A673 (cell line): ENCODE data around the gene FBN3. TPM values are rescaled to one million over a fixed set of nuclear protein-coding genes. Genes with fewer than 3 reads are reported as not detected.

ENCODE experiments used
- BruUV-seq: library from RNA; stranded (reverse); fragments of 400-500 nt; replicated peaks from 2 replicates; lab custom pipeline; 2021; lab: Mats Ljungman, UMichigan
- CTCF ChIA-PET: fragments of 300-600 bp; sonication (Branson Sonifier 250); formaldehyde crosslinking; loops from one replicate; lab custom pipeline; 2022; ENCODE audit warnings: antibody characterized with exemption; lab: Charles Lee
- POLR2A ChIA-PET: fragments of 300-600 bp; sonication (Branson Sonifier 250); formaldehyde crosslinking; loops from one replicate; lab custom pipeline; 2022; ENCODE audit warnings: antibody characterized with exemption; ENCODE audit not compliant: low non-redundant PET; lab: Charles Lee
- DNase-seq: peaks from one replicate; pipeline ENCODE4 v3.0.0-alpha.2; 2015; ENCODE audit warnings: low spot score
- H3K27ac ChIP-seq: fragments of 200-600 bp; sonication (generic); 2 replicates; pipeline ENCODE4 v1.5.1; 2016; ENCODE audit warnings: mixed run types, low read depth, mild to moderate bottlenecking, mixed read lengths, antibody characterized with exemption, low read length; ENCODE audit not compliant: poor library complexity, severe bottlenecking
- H3K27me3 ChIP-seq: fragments of 200-600 bp; sonication (generic); replicated peaks from 2 replicates; pipeline ENCODE4 v1.6.1; 2017; ENCODE audit warnings: mixed run types, low read depth, mild to moderate bottlenecking, mixed read lengths, antibody characterized with exemption, low read length; ENCODE audit not compliant: insufficient read depth, poor library complexity
- H3K36me3 ChIP-seq: fragments of 200-600 bp; sonication (generic); 2 replicates; pipeline ENCODE4 v1.6.1; 2016; ENCODE audit warnings: mixed run types, mild to moderate bottlenecking, mixed read lengths, antibody characterized with exemption, low read length; ENCODE audit not compliant: insufficient read depth, poor library complexity, severe bottlenecking
- H3K4me1 ChIP-seq: fragments of 200-600 bp; sonication (generic); 2 replicates; pipeline ENCODE4 v1.6.1; 2017; ENCODE audit warnings: mixed run types, mild to moderate bottlenecking, mixed read lengths, antibody characterized with exemption, low read length; ENCODE audit not compliant: insufficient read depth, poor library complexity, severe bottlenecking
- H3K4me3 ChIP-seq: fragments of 200-600 bp; sonication (generic); 2 replicates; pipeline ENCODE4 v1.5.1; 2016; ENCODE audit warnings: low read depth, mixed run types, mild to moderate bottlenecking, mixed read lengths, low read length; ENCODE audit not compliant: poor library complexity, severe bottlenecking
- H3K9me3 ChIP-seq: fragments of 200-600 bp; sonication (generic); 2 replicates; pipeline ENCODE4 v1.6.1; 2016; ENCODE audit warnings: mixed run types, low read depth, mild to moderate bottlenecking, mixed read lengths, antibody characterized with exemption, low read length; ENCODE audit not compliant: poor library complexity, severe bottlenecking
- EZH2 ChIP-seq: fragments of 200-600 bp; sonication (generic); IDR thresholded peaks from 2 replicates; pipeline ENCODE4 v1.6.1; 2017; ENCODE audit warnings: borderline replicate concordance, low read depth, mild to moderate bottlenecking, mixed read lengths, antibody characterized with exemption, low read length; ENCODE audit not compliant: poor library complexity, severe bottlenecking
- intact Hi-C: fragments of 100-400 bp; cut with micrococcal nuclease; formaldehyde crosslinking; loops from one replicate; pipeline ENCODE4 v1.10.0; 2022; ENCODE audit not compliant: unreplicated experiment
- total RNA-seq: library from RNA; stranded (reverse); gene quantifications from 2 replicates; pipeline ENCODE4 v1.2.3, GENCODE V29; 2021
- TF ChIP-seq, protein P1 (sequence below): fragments of 300-800, 200-600 bp; sonication (generic); conservative IDR thresholded peaks from 2 replicates; pipeline ENCODE4 v1.5.1; 2017; ENCODE audit warnings: low read depth, mild to moderate bottlenecking, antibody characterized with exemption, low read length, moderate library complexity, mixed read lengths

The FBN3 gene
- total RNA-seq, 1 experiment from 2014 or later, result 0.06 TPM

GRCh38 chr19:8017808-8018207 is 131.6 kb downstream of the FBN3 start:
- CTCF ChIA-PET, result interaction anchor here (1.1 kb wide), 1 partner anchor 16 kb away, joined by 3 read pairs; no protein-coding TSS in a partner anchor
- Histone ChIP-seq H3K4me1 (no peaks in the 10 kb centered on the region), H3K36me3 (no peaks in the 10 kb centered on the region), H3K27me3 (no peaks in the 10 kb centered on the region), H3K9me3 (no peaks in the 10 kb centered on the region), H3K4me3 (no peak overlapping the region), H3K27ac (no peak overlapping the region)
- no TSS peak for BruUV-seq
- POLR2A ChIA-PET, result no interaction called here
- DNase-seq, result peak; percentile 39
- no peak for TF ChIP-seq EZH2
- TF ChIP-seq, protein P1, sequence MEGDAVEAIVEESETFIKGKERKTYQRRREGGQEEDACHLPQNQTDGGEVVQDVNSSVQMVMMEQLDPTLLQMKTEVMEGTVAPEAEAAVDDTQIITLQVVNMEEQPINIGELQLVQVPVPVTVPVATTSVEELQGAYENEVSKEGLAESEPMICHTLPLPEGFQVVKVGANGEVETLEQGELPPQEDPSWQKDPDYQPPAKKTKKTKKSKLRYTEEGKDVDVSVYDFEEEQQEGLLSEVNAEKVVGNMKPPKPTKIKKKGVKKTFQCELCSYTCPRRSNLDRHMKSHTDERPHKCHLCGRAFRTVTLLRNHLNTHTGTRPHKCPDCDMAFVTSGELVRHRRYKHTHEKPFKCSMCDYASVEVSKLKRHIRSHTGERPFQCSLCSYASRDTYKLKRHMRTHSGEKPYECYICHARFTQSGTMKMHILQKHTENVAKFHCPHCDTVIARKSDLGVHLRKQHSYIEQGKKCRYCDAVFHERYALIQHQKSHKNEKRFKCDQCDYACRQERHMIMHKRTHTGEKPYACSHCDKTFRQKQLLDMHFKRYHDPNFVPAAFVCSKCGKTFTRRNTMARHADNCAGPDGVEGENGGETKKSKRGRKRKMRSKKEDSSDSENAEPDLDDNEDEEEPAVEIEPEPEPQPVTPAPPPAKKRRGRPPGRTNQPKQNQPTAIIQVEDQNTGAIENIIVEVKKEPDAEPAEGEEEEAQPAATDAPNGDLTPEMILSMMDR, result peak; percentile 58
- intact Hi-C loops, result loop anchor here (5.0 kb wide), 1 partner anchor 234 kb away; no protein-coding TSS in a partner anchor

Other genes starting within 250 kb of the FBN3 start
- gene MAP2K7, start 245.7 kb downstream of the FBN3 start, total RNA-seq, result 46.1 and 46.7 TPM in 2 replicates
- 1.4 and 1.6 TPM in 2 replicates for gene TGFBR3L, start 234.8 kb downstream of the FBN3 start, total RNA-seq
- gene SNAPC2, start 229.3 kb downstream of the FBN3 start, total RNA-seq, result 30.2 and 34.4 TPM in 2 replicates
- 71.7 and 85.5 TPM in 2 replicates for gene CTXN1, start 223.5 kb downstream of the FBN3 start, total RNA-seq
- gene TIMM44, start 205.9 kb downstream of the FBN3 start, total RNA-seq, result 153 and 169 TPM in 2 replicates
- 171 and 181 TPM in 2 replicates for gene ELAVL1, start 144.0 kb downstream of the FBN3 start, total RNA-seq
- not detected in 2 replicates for gene CCL25, start 96.8 kb downstream of the FBN3 start, total RNA-seq
- 4.8 and 9.3 TPM in 2 replicates for gene CERS4, start 59.8 kb upstream of the FBN3 start, total RNA-seq
- gene CD320, start 158.8 kb upstream of the FBN3 start, total RNA-seq, result 121 and 135 TPM in 2 replicates
- gene NDUFA7, start 171.8 kb upstream of the FBN3 start, total RNA-seq, result 70.2 and 83.5 TPM in 2 replicates
- 1,301 and 1,324 TPM in 2 replicates for gene RPS28, start 171.9 kb upstream of the FBN3 start, total RNA-seq
- 0.73 and 1.1 TPM in 2 replicates for gene KANK3, start 193.7 kb upstream of the FBN3 start, total RNA-seq
- gene ANGPTL4, start 214.6 kb upstream of the FBN3 start, total RNA-seq, result 1.1 and 1.7 TPM in 2 replicates
- gene RAB11B, start 240.8 kb upstream of the FBN3 start, total RNA-seq, result 88.7 and 91.4 TPM in 2 replicates